ENCODE results near the gene ENTHD1. TPM values are rescaled to one million over a fixed set of nuclear protein-coding genes. Genes with fewer than 3 reads are reported as not detected.

ENTHD1 gene
- total and polyA plus RNA-seq, 8 donors = 0.02 TPM; not detected in 7

DNA sequence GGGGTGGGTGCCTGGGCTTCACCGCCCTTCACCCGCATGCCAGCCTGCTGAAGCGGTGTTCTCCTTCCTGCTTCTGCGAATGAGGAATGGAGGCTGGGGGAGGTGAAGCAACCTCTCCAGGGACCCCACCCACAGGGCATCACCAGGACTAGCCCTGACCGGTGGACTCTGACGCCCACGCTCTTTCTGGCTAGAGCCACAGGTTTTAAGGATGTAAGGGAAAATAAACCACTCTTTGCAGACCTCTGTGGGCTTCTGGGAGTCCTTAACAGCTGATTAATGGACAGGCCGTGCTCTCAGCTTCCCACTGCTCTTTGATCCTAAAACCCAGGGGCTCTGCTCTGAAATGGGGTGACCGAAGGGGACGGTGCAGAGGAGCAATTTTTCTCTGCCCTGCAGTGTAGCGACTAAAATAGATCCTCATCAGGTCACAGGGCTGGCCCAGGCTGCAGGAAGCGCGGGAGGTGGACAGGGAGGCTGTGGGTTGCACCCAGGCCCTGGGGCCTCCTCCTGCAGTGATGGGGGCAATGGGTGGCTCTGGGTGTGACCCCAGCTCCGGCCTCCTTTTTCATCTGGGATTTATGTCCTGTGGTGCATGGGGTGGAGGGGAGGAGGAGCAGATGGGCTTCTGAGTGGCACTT lies 195.7 kb downstream of the ENTHD1 start:
- TF ChIP-seq, protein P1, sequence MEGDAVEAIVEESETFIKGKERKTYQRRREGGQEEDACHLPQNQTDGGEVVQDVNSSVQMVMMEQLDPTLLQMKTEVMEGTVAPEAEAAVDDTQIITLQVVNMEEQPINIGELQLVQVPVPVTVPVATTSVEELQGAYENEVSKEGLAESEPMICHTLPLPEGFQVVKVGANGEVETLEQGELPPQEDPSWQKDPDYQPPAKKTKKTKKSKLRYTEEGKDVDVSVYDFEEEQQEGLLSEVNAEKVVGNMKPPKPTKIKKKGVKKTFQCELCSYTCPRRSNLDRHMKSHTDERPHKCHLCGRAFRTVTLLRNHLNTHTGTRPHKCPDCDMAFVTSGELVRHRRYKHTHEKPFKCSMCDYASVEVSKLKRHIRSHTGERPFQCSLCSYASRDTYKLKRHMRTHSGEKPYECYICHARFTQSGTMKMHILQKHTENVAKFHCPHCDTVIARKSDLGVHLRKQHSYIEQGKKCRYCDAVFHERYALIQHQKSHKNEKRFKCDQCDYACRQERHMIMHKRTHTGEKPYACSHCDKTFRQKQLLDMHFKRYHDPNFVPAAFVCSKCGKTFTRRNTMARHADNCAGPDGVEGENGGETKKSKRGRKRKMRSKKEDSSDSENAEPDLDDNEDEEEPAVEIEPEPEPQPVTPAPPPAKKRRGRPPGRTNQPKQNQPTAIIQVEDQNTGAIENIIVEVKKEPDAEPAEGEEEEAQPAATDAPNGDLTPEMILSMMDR (IDR thresholded peaks at IDR 0.05) = no peak
- WGBS, 2 donors = 69 to 75% methylated on average over 14 of the region's 14 CpGs
- Histone ChIP-seq H3K27ac (no peak overlapping the region), H3K9me3 (no peaks in the 10 kb centered on the region), H3K36me3 (no peaks in the 10 kb centered on the region), H3K4me1 (no peaks in the 10 kb centered on the region), H3K4me3 (no peak overlapping the region), H3K27me3 (no peaks in the 10 kb centered on the region)
- DNase-seq (peak in 1 of 6 donors; percentile 34), ATAC-seq (no peak), FAIRE-seq (no peak)
- intact Hi-C loops (cut with DNase I) = no loop called here

DNA sequence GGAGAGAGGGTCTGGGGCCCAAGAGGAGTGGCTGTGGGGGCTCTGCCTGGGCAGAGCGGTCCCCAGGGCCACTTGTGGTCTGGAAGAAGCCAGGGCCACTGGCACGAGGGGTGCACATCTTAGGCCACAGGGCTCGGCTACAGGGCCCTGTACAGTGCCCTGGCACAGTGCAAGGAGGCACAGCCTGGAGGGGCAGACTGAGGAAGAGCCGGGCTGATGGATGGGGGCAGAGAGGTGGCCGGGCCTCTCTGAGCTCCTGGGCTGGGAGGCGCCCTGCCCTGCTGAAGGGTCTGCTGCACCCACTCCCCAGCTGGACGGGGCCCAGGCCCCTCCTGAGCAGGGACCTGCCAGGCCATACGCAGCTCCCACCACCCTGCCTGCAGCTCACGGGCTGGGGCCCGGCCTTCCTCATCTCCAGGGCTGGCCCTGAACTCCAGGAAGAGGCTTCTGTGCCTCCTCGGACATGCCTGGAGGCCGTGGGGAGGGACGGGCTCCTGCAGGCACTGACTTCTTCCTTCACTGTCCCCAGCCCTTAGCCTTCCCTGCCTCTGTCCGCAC lies 199.5 kb downstream of the ENTHD1 start:
- intact Hi-C loops (cut with DNase I) = no loop called here
- FAIRE-seq (no peak), DNase-seq (peak in 2 of 6 donors; percentile 9 to 48), ATAC-seq (no peak)
- TF ChIP-seq, protein P1 (IDR thresholded peaks at IDR 0.05) = no peak
- Histone ChIP-seq H3K27ac (no peak overlapping the region), H3K36me3 (no peaks in the 10 kb centered on the region), H3K4me3 (no peak overlapping the region), H3K27me3 (no peaks in the 10 kb centered on the region), H3K4me1 (no peaks in the 10 kb centered on the region), H3K9me3 (no peaks in the 10 kb centered on the region)
- WGBS, 2 donors = 39 to 41% methylated on average over 14 of the region's 14 CpGs

Other genes starting within 250 kb of the ENTHD1 start
- gene GRAP2, start 7.3 kb upstream of the ENTHD1 start, total RNA-seq = 1 to 10 TPM in 1 of 6 donors, under 1 TPM in 5; 0.42 to 1.3 (median 0.79) TPM
- 1 to 10 TPM in 1 of 2 donors, under 1 TPM in 1; 0.46 to 1.2 TPM for gene GRAP2, start 7.3 kb upstream of the ENTHD1 start, polyA plus RNA-seq
- under 1 TPM in 2 of 6 donors, not detected in 4; 0.13 to 0.17 TPM for gene TMA7B, start 66.6 kb upstream of the ENTHD1 start, total RNA-seq
- gene TMA7B, start 66.6 kb upstream of the ENTHD1 start, polyA plus RNA-seq = not detected
- gene FAM83F, start 101.2 kb upstream of the ENTHD1 start, total RNA-seq = 10 to 100 TPM; 12.1 to 19.8 (median 16.8) TPM
- gene FAM83F, start 101.2 kb upstream of the ENTHD1 start, polyA plus RNA-seq = 1 to 10 TPM; 4.9 to 5.1 TPM